K562 (cell line): ENCODE results near the gene LIF. TPM values are rescaled to one million over a fixed set of nuclear protein-coding genes. Genes with fewer than 3 reads are reported as not detected.

Source experiments
- BRF1 ChIP-seq: IDR thresholded peaks from 3 replicates; pipeline ENCODE4 v1.6.1; 2011; ENCODE audit warnings: borderline replicate concordance, mild to moderate bottlenecking; ENCODE audit not compliant: insufficient read length; ENCODE audit errors: extremely low read depth
- CBX8 ChIP-seq: fragments of 200-600 bp; sonication (generic); IDR thresholded peaks from 2 replicates; pipeline ENCODE4 v1.6.1; 2012; ENCODE audit warnings: borderline replicate concordance, mixed run types, low read depth, mild to moderate bottlenecking, moderate library complexity, mixed read lengths, low read length, control low read depth, inconsistent platforms; ENCODE audit not compliant: poor library complexity, severe bottlenecking; ENCODE audit errors: extremely low read depth
- DIDO1 ChIP-seq: fragments of 450-650 bp; IDR thresholded peaks from 2 replicates; pipeline ENCODE4 v1.6.1; 2016; ENCODE audit warnings: low read depth, missing biosample characterization, missing genetic modification characterization
- RBM34 ChIP-seq: fragments of 200-400 bp; formaldehyde crosslinking; IDR thresholded peaks from 2 replicates; pipeline ENCODE4 v1.6.1; 2018; ENCODE audit warnings: low read length, borderline replicate concordance; ENCODE audit not compliant: insufficient read depth
- RUNX1 ChIP-seq: sonication (generic); IDR thresholded peaks from 2 replicates; pipeline ENCODE4 v1.6.1; 2016; ENCODE audit warnings: antibody characterized with exemption, low read depth
- SIRT6 ChIP-seq: IDR thresholded peaks from one replicate; pipeline ENCODE4 v1.6.1; 2012; ENCODE audit warnings: low read depth, mild to moderate bottlenecking, control low read depth, inconsistent platforms, low read length, moderate library complexity
- ZNF174 ChIP-seq: fragments of 250-450 bp; sonication (Bioruptor Pico); IDR thresholded peaks from 2 replicates; pipeline ENCODE4 v1.4.0; 2020; ENCODE audit warnings: mild to moderate bottlenecking
- ZNF282 ChIP-seq: sonication (generic); formaldehyde crosslinking; IDR thresholded peaks from 2 replicates; pipeline ENCODE4 v1.8.1; 2023; ENCODE audit warnings: missing genetic modification reagents
- polyA plus RNA-seq, 8 experiments: library from polyadenylated mRNA; depleted of rRNA in 4 of 8; stranded (reverse) in 5 of 8; unstranded in 3 of 8; fragments of >200 nt; fragmentation: Nextera tagmentation in 2 of 8; fragmentation: Illumina TruSeq in 1 of 8; extraction: Ambion mirVana in 2 of 8; extraction: Trizol in 1 of 8; gene quantifications; 2 replicates each; pipeline versions ENCODE4 v1.2.1 to v1.2.3, GENCODE V29; 2011 to 2014; ENCODE audit warnings: inconsistent platforms in 1 of 8, missing spikeins in 1 of 8
- total RNA-seq, 7 experiments: library from RNA; depleted of rRNA in 6 of 7; stranded (reverse); fragments of >200 nt in 6 of 7; fragmentation: Illumina TruSeq in 2 of 7; extraction: Trizol in 2 of 7; gene quantifications; 2 replicates each; pipeline versions ENCODE4 v1.2.1 to v1.2.3, GENCODE V29; 2011 to 2021; ENCODE audit warnings: low replicate concordance in 1 of 7
- TF ChIP-seq, protein P1 (sequence below): sonication (generic); formaldehyde crosslinking; IDR thresholded peaks from 2 replicates; pipeline ENCODE4 v1.4.0; 2020; ENCODE audit warnings: mild to moderate bottlenecking, missing genetic modification reagents
- TF ChIP-seq, protein P2 (sequence below): fragments of 450-650 bp; formaldehyde crosslinking; IDR thresholded peaks from 2 replicates; pipeline ENCODE4 v1.4.0; 2020; ENCODE audit warnings: mild to moderate bottlenecking, moderate library complexity
- TF ChIP-seq, protein P3 (sequence below): fragments of 250-450 bp; sonication (Bioruptor Pico); IDR thresholded peaks from 2 replicates; pipeline ENCODE4 v1.5.0; 2021; ENCODE audit warnings: mild to moderate bottlenecking, borderline replicate concordance
- TF ChIP-seq, protein P4 (sequence below): fragments of 450-650 bp; IDR thresholded peaks from 2 replicates; pipeline ENCODE4 v1.6.1; 2018; ENCODE audit not compliant: partially characterized antibody
- TF ChIP-seq, protein P5 (sequence below), 3 experiments: fragments of 200-800 bp in 1 of 3; fragments of 250-450 bp in 1 of 3; fragments of 450-650 bp in 1 of 3; sonication (Bioruptor Pico) in 1 of 3; sonication (Bioruptor generic) in 1 of 3; formaldehyde crosslinking in 1 of 3; IDR thresholded peaks; 2 replicates each; pipeline versions ENCODE4 v1.6.1 to v1.8.0; 2016 to 2022; ENCODE audit warnings: mild to moderate bottlenecking in 2 of 3, missing genetic modification characterization in 2 of 3, missing compliant biosample characterization in 1 of 3, moderate library complexity in 1 of 3

The LIF gene
- total and polyA plus RNA-seq, 9 of the 15 experiments (the other 6 are each of a cell fraction or from before 2014, with no cell fraction given) = 0.05 to 0.39 (median 0.18) TPM; not detected in 3

DNA sequence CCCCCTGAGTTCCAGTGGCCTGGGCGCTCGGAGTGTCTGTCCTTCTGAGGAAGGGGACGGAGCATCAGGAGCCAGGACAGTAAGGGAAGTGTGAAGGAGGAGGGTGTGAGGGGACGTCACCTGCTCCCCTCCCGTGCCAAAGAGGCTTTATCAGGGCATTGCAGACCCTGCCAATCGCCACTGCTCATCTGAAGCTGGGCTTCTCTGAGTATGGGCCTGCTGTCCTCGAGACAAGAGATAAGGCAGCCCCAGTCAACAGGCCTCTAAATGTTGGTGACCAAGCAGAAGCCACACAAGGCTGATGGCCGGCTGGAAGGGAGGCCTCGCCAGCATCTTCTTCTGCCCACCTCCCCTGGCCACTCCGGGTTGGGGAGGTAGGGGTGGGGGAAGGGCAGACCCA, 29.8 kb downstream of the LIF start (continued):
- TF ChIP-seq, protein P1, sequence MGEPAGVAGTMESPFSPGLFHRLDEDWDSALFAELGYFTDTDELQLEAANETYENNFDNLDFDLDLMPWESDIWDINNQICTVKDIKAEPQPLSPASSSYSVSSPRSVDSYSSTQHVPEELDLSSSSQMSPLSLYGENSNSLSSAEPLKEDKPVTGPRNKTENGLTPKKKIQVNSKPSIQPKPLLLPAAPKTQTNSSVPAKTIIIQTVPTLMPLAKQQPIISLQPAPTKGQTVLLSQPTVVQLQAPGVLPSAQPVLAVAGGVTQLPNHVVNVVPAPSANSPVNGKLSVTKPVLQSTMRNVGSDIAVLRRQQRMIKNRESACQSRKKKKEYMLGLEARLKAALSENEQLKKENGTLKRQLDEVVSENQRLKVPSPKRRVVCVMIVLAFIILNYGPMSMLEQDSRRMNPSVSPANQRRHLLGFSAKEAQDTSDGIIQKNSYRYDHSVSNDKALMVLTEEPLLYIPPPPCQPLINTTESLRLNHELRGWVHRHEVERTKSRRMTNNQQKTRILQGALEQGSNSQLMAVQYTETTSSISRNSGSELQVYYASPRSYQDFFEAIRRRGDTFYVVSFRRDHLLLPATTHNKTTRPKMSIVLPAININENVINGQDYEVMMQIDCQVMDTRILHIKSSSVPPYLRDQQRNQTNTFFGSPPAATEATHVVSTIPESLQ (CRISPR knock-in tag) = no peak
- TF ChIP-seq ZNF174 = no peak
- no peak for TF ChIP-seq BRF1
- peak; percentile 88; the same call in 1 of the 2 replicates for TF ChIP-seq RUNX1
- TF ChIP-seq, protein P2, sequence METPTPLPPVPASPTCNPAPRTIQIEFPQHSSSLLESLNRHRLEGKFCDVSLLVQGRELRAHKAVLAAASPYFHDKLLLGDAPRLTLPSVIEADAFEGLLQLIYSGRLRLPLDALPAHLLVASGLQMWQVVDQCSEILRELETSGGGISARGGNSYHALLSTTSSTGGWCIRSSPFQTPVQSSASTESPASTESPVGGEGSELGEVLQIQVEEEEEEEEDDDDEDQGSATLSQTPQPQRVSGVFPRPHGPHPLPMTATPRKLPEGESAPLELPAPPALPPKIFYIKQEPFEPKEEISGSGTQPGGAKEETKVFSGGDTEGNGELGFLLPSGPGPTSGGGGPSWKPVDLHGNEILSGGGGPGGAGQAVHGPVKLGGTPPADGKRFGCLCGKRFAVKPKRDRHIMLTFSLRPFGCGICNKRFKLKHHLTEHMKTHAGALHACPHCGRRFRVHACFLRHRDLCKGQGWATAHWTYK (CRISPR knock-in tag) = peak; percentile 88; the same call in 1 of the 2 replicates
- no peak for TF ChIP-seq DIDO1 (tag)
- no peak for TF ChIP-seq ZNF282 (CRISPR knock-in tag)
- no peak for TF ChIP-seq CBX8
- TF ChIP-seq, protein P3, sequence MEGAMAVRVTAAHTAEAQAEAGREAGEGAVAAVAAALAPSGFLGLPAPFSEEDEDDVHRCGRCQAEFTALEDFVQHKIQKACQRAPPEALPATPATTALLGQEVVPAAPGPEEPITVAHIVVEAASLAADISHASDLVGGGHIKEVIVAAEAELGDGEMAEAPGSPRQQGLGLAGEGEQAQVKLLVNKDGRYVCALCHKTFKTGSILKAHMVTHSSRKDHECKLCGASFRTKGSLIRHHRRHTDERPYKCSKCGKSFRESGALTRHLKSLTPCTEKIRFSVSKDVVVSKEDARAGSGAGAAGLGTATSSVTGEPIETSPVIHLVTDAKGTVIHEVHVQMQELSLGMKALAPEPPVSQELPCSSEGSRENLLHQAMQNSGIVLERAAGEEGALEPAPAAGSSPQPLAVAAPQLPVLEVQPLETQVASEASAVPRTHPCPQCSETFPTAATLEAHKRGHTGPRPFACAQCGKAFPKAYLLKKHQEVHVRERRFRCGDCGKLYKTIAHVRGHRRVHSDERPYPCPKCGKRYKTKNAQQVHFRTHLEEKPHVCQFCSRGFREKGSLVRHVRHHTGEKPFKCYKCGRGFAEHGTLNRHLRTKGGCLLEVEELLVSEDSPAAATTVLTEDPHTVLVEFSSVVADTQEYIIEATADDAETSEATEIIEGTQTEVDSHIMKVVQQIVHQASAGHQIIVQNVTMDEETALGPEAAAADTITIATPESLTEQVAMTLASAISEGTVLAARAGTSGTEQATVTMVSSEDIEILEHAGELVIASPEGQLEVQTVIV = no peak
- no peak for TF ChIP-seq SIRT6
- TF ChIP-seq, protein P4, sequence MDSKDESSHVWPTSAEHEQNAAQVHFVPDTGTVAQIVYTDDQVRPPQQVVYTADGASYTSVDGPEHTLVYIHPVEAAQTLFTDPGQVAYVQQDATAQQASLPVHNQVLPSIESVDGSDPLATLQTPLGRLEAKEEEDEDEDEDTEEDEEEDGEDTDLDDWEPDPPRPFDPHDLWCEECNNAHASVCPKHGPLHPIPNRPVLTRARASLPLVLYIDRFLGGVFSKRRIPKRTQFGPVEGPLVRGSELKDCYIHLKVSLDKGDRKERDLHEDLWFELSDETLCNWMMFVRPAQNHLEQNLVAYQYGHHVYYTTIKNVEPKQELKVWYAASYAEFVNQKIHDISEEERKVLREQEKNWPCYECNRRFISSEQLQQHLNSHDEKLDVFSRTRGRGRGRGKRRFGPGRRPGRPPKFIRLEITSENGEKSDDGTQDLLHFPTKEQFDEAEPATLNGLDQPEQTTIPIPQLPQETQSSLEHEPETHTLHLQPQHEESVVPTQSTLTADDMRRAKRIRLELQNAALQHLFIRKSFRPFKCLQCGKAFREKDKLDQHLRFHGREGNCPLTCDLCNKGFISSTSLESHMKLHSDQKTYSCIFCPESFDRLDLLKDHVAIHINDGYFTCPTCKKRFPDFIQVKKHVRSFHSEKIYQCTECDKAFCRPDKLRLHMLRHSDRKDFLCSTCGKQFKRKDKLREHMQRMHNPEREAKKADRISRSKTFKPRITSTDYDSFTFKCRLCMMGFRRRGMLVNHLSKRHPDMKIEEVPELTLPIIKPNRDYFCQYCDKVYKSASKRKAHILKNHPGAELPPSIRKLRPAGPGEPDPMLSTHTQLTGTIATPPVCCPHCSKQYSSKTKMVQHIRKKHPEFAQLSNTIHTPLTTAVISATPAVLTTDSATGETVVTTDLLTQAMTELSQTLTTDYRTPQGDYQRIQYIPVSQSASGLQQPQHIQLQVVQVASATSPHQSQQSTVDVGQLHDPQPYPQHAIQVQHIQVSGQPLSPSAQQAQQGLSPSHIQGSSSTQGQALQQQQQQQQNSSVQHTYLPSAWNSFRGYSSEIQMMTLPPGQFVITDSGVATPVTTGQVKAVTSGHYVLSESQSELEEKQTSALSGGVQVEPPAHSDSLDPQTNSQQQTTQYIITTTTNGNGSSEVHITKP = peak; percentile 32
- TF ChIP-seq, protein P5, sequence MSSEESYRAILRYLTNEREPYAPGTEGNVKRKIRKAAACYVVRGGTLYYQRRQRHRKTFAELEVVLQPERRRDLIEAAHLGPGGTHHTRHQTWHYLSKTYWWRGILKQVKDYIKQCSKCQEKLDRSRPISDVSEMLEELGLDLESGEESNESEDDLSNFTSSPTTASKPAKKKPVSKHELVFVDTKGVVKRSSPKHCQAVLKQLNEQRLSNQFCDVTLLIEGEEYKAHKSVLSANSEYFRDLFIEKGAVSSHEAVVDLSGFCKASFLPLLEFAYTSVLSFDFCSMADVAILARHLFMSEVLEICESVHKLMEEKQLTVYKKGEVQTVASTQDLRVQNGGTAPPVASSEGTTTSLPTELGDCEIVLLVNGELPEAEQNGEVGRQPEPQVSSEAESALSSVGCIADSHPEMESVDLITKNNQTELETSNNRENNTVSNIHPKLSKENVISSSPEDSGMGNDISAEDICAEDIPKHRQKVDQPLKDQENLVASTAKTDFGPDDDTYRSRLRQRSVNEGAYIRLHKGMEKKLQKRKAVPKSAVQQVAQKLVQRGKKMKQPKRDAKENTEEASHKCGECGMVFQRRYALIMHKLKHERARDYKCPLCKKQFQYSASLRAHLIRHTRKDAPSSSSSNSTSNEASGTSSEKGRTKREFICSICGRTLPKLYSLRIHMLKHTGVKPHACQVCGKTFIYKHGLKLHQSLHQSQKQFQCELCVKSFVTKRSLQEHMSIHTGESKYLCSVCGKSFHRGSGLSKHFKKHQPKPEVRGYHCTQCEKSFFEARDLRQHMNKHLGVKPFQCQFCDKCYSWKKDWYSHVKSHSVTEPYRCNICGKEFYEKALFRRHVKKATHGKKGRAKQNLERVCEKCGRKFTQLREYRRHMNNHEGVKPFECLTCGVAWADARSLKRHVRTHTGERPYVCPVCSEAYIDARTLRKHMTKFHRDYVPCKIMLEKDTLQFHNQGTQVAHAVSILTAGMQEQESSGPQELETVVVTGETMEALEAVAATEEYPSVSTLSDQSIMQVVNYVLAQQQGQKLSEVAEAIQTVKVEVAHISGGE (CRISPR knock-in tag; IDR thresholded peaks at IDR 0.05) = peak in 1 of 3 experiments; percentile 86; a peak in 2 of 6 replicates
- no peak for TF ChIP-seq RBM34
